HepG2 (cell line): Measurements from ENCODE around the gene VPS37B. TPM values are rescaled to one million over a fixed set of nuclear protein-coding genes. Genes with fewer than 3 reads are reported as not detected.

Source experiments
- BCL6 ChIP-seq: IDR thresholded peaks from 2 replicates; pipeline ENCODE4 v1.6.1; 2016; ENCODE audit warnings: missing genetic modification reagents, missing compliant biosample characterization
- DNMT3B ChIP-seq: conservative IDR thresholded peaks from 2 replicates; pipeline ENCODE4 v1.6.1; 2016; ENCODE audit warnings: missing biosample characterization, control low read depth
- DPF2 ChIP-seq: sonication (generic); formaldehyde crosslinking; IDR thresholded peaks from 2 replicates; pipeline ENCODE4 v1.4.0; 2020; ENCODE audit warnings: mild to moderate bottlenecking, low read depth, missing genetic modification reagents, borderline replicate concordance
- ELF1 ChIP-seq: sonication (generic); formaldehyde crosslinking; IDR thresholded peaks from 2 replicates; pipeline ENCODE4 v1.4.0; 2020; ENCODE audit warnings: missing genetic modification reagents
- FOSL2 ChIP-seq: sonication (generic); formaldehyde crosslinking; IDR thresholded peaks from 2 replicates; pipeline ENCODE4 v1.4.0; 2020; ENCODE audit warnings: missing genetic modification reagents
- MATR3 ChIP-seq: sonication (generic); formaldehyde crosslinking; IDR thresholded peaks from 2 replicates; pipeline ENCODE4 v1.4.0; 2020; ENCODE audit warnings: missing genetic modification reagents
- MAZ ChIP-seq, 2 experiments: sonication (generic) in 1 of 2; formaldehyde crosslinking in 1 of 2; IDR thresholded peaks; 2 replicates each; pipeline versions ENCODE4 v1.5.0 to v1.6.1; 2012 to 2020; ENCODE audit warnings: low read depth in 2 of 2, mild to moderate bottlenecking in 2 of 2, borderline replicate concordance in 1 of 2, improper control_type of control experiment in 1 of 2, low read length in 1 of 2, missing genetic modification reagents in 1 of 2, moderate library complexity in 1 of 2
- MTA3 ChIP-seq: sonication (generic); formaldehyde crosslinking; IDR thresholded peaks from 2 replicates; pipeline ENCODE4 v1.4.0; 2020; ENCODE audit warnings: missing genetic modification reagents
- RXRB ChIP-seq: IDR thresholded peaks from 2 replicates; pipeline ENCODE4 v1.6.1; 2016; ENCODE audit warnings: borderline replicate concordance, missing genetic modification reagents, missing compliant biosample characterization
- ZNF292 ChIP-seq: sonication (generic); formaldehyde crosslinking; IDR thresholded peaks from 2 replicates; pipeline ENCODE4 v1.8.1; 2022; ENCODE audit warnings: mild to moderate bottlenecking, low read depth, missing genetic modification reagents, borderline replicate concordance
- ZNF383 ChIP-seq: sonication (generic); formaldehyde crosslinking; IDR thresholded peaks from 2 replicates; pipeline ENCODE4 v1.4.0; 2020; ENCODE audit warnings: missing genetic modification reagents, mild to moderate bottlenecking, borderline replicate concordance
- ZNF501 ChIP-seq: sonication (generic); formaldehyde crosslinking; IDR thresholded peaks from 2 replicates; pipeline ENCODE4 v1.5.1; 2020; ENCODE audit warnings: mild to moderate bottlenecking, moderate library complexity, missing genetic modification reagents
- ZNF7 ChIP-seq: IDR thresholded peaks from 2 replicates; pipeline ENCODE4 v1.6.1; 2016; ENCODE audit warnings: missing biosample characterization, missing genetic modification reagents
- polyA plus RNA-seq, 8 experiments: library from polyadenylated mRNA; depleted of rRNA in 3 of 8; stranded (reverse) in 7 of 8; unstranded in 1 of 8; fragments of >200 nt; fragmentation: Illumina TruSeq in 4 of 8; extraction: Trizol in 4 of 8; gene quantifications; 2 replicates each; pipeline versions ENCODE4 v1.2.1 to v1.2.3, GENCODE V29; 2011 to 2016; ENCODE audit warnings: low read depth in 4 of 8, missing spikeins in 1 of 8, mixed read lengths in 1 of 8; ENCODE audit not compliant: insufficient read depth in 1 of 8
- total RNA-seq, 5 experiments: library from RNA; depleted of rRNA; stranded (reverse); fragments of >200 nt; fragmentation: Illumina TruSeq; extraction: Trizol; gene quantifications; 2 replicates each; pipeline ENCODE4 v1.2.3, GENCODE V29; 2016; ENCODE audit warnings: low read depth in 1 of 5
- TF ChIP-seq, protein P1 (sequence below): IDR thresholded peaks from 2 replicates; pipeline ENCODE4 v1.6.1; 2016; ENCODE audit warnings: control low read depth
- TF ChIP-seq, protein P2 (sequence below): sonication (generic); formaldehyde crosslinking; IDR thresholded peaks from 2 replicates; pipeline ENCODE4 v1.8.1; 2023; ENCODE audit warnings: mild to moderate bottlenecking, missing genetic modification reagents
- TF ChIP-seq, protein P3 (sequence below): conservative IDR thresholded peaks from 2 replicates; pipeline ENCODE4 v1.6.1; 2018; ENCODE audit warnings: missing genetic modification reagents
- TF ChIP-seq, protein P4 (sequence below): sonication (generic); formaldehyde crosslinking; conservative IDR thresholded peaks from 2 replicates; pipeline ENCODE4 v1.8.0; 2022; ENCODE audit warnings: mild to moderate bottlenecking, moderate library complexity, missing genetic modification reagents
- TF ChIP-seq, protein P5 (sequence below), 2 experiments: IDR thresholded peaks; 2 replicates each; pipeline ENCODE4 v1.6.1; 2011 to 2012; ENCODE audit warnings: low read length in 2 of 2, borderline replicate concordance in 1 of 2, low read depth in 1 of 2, mild to moderate bottlenecking in 1 of 2, moderate library complexity in 1 of 2

VPS37B gene
- total and polyA plus RNA-seq, 2 of the 13 experiments (the other 11 are each of a cell fraction or from before 2014, with no cell fraction given) = 4.6 to 5.3 TPM

DNA sequence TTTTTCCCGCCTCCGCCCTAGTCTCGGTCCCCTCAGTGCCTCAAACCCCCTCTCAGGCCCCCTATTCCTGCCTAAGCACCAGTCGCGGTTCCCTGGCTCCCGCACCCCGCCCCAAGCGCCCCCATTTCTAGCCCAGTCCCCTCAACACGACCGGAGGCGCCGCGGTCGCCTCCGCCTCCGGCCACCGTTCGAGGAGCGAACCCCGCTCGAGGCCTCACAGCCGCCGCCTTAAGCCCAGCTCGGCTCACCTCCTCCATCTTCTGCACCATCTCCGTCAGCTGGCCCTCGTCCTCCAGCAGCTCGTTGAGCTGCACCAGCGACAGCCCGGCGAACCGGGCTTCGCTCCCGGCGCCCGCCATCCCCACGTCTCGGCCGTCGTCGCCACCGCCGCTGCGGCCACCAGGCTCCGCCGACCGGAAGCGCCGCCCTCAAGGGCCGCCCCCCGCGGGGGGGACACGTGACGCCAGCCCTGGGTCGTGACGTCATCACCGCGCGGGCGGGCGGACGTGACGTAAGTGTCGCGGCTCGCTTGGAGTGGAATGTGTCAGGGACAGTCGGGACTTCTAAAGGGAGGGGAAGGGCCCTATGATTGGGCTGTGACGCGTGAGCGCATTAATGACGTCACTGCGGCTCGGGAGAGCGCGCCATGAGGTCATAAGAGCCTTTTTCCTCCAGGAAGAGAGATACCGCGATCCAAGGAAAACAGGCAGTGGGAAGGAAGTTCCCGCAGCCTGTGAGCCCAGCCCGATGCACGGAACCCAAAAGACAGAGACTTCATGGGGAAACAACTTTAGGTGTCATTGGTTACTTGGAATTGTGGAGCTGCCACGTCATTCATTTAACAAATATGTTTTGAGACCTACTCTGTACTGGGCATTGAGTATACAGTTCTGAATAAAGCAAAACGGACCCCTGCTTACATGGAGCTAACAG lies at the start of gene VPS37B (continued):
- TF ChIP-seq, protein P1, sequence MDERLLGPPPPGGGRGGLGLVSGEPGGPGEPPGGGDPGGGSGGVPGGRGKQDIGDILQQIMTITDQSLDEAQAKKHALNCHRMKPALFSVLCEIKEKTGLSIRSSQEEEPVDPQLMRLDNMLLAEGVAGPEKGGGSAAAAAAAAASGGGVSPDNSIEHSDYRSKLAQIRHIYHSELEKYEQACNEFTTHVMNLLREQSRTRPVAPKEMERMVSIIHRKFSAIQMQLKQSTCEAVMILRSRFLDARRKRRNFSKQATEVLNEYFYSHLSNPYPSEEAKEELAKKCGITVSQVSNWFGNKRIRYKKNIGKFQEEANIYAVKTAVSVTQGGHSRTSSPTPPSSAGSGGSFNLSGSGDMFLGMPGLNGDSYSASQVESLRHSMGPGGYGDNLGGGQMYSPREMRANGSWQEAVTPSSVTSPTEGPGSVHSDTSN = no peak
- TF ChIP-seq, protein P2, sequence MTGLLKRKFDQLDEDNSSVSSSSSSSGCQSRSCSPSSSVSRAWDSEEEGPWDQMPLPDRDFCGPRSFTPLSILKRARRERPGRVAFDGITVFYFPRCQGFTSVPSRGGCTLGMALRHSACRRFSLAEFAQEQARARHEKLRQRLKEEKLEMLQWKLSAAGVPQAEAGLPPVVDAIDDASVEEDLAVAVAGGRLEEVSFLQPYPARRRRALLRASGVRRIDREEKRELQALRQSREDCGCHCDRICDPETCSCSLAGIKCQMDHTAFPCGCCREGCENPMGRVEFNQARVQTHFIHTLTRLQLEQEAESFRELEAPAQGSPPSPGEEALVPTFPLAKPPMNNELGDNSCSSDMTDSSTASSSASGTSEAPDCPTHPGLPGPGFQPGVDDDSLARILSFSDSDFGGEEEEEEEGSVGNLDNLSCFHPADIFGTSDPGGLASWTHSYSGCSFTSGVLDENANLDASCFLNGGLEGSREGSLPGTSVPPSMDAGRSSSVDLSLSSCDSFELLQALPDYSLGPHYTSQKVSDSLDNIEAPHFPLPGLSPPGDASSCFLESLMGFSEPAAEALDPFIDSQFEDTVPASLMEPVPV (CRISPR knock-in tag) = 0 out of 2 replicates have a peak, but pooled peaks have one; percentile 26
- no peak for TF ChIP-seq ZNF501
- peak; percentile 53; the same call in 1 of the 2 replicates for TF ChIP-seq ELF1
- TF ChIP-seq, protein P3, sequence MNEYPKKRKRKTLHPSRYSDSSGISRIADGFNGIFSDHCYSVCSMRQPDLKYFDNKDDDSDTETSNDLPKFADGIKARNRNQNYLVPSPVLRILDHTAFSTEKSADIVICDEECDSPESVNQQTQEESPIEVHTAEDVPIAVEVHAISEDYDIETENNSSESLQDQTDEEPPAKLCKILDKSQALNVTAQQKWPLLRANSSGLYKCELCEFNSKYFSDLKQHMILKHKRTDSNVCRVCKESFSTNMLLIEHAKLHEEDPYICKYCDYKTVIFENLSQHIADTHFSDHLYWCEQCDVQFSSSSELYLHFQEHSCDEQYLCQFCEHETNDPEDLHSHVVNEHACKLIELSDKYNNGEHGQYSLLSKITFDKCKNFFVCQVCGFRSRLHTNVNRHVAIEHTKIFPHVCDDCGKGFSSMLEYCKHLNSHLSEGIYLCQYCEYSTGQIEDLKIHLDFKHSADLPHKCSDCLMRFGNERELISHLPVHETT (CRISPR knock-in tag) = 0 out of 2 replicates have a peak, but pooled peaks have one; percentile 33
- no peak for TF ChIP-seq ZNF292 (CRISPR knock-in tag)
- peak; percentile 55; the same call in 1 of the 2 replicates for TF ChIP-seq MAZ (IDR thresholded peaks at IDR 0.05; ENCODE audit: borderline replicate concordance, low read depth, low read length)
- TF ChIP-seq MAZ (CRISPR knock-in tag; IDR thresholded peaks at IDR 0.05; ENCODE audit: low read depth) = no peak
- TF ChIP-seq RXRB (CRISPR knock-in tag) = 0 out of 2 replicates have a peak, but pooled peaks have one; percentile 8
- TF ChIP-seq BCL6 = 0 out of 2 replicates have a peak, but pooled peaks have one; percentile 37
- no peak for TF ChIP-seq ZNF383 (CRISPR knock-in tag)
- TF ChIP-seq, protein P4, sequence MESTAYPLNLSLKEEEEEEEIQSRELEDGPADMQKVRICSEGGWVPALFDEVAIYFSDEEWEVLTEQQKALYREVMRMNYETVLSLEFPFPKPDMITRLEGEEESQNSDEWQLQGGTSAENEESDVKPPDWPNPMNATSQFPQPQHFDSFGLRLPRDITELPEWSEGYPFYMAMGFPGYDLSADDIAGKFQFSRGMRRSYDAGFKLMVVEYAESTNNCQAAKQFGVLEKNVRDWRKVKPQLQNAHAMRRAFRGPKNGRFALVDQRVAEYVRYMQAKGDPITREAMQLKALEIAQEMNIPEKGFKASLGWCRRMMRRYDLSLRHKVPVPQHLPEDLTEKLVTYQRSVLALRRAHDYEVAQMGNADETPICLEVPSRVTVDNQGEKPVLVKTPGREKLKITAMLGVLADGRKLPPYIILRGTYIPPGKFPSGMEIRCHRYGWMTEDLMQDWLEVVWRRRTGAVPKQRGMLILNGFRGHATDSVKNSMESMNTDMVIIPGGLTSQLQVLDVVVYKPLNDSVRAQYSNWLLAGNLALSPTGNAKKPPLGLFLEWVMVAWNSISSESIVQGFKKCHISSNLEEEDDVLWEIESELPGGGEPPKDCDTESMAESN = peak; percentile 40; the same call in 1 of the 2 replicates
- no peak for TF ChIP-seq MTA3 (CRISPR knock-in tag)
- no peak for TF ChIP-seq DNMT3B
- TF ChIP-seq, protein P5, sequence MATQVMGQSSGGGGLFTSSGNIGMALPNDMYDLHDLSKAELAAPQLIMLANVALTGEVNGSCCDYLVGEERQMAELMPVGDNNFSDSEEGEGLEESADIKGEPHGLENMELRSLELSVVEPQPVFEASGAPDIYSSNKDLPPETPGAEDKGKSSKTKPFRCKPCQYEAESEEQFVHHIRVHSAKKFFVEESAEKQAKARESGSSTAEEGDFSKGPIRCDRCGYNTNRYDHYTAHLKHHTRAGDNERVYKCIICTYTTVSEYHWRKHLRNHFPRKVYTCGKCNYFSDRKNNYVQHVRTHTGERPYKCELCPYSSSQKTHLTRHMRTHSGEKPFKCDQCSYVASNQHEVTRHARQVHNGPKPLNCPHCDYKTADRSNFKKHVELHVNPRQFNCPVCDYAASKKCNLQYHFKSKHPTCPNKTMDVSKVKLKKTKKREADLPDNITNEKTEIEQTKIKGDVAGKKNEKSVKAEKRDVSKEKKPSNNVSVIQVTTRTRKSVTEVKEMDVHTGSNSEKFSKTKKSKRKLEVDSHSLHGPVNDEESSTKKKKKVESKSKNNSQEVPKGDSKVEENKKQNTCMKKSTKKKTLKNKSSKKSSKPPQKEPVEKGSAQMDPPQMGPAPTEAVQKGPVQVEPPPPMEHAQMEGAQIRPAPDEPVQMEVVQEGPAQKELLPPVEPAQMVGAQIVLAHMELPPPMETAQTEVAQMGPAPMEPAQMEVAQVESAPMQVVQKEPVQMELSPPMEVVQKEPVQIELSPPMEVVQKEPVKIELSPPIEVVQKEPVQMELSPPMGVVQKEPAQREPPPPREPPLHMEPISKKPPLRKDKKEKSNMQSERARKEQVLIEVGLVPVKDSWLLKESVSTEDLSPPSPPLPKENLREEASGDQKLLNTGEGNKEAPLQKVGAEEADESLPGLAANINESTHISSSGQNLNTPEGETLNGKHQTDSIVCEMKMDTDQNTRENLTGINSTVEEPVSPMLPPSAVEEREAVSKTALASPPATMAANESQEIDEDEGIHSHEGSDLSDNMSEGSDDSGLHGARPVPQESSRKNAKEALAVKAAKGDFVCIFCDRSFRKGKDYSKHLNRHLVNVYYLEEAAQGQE (IDR thresholded peaks at IDR 0.05; ENCODE audit: borderline replicate concordance in 1 of 2, low read depth in 1 of 2, low read length in 2 of 2) = no peak
- peak; percentile 67 for TF ChIP-seq FOSL2 (CRISPR knock-in tag)
- TF ChIP-seq DPF2 (CRISPR knock-in tag) = no peak
- TF ChIP-seq ZNF7 (CRISPR knock-in tag) = no peak
- TF ChIP-seq MATR3 (CRISPR knock-in tag) = no peak
